Stimulated activated effector memory CD8-positive, alpha-beta T cell treated with anti-CD3 and anti-CD28 coated beads, Interleukin-12 subunit alpha, Interleukin-12 subunit beta, amount 100 ng/mL, for 72 hours (primary cell): Measurements from ENCODE around the gene TTBK1.

Source experiments
- ATAC-seq: fragments of 150-1000 bp; cut with Tn5 transposase; 2 replicates; pipeline ENCODE4 v1.10.0; 2021
- DNase-seq, 2 donors: peaks; one replicate each; pipeline ENCODE4 v3.0.0; 2021 to 2022; ENCODE audit warnings: low spot score in 2 of 2
- H3K27ac Mint-ChIP-seq: one replicate; pipeline ENCODE4 v1.8.0; 2022; ENCODE audit warnings: mild to moderate bottlenecking, mixed read lengths
- H3K36me3 Mint-ChIP-seq: one replicate; pipeline ENCODE4 v1.8.0; 2022; ENCODE audit warnings: mild to moderate bottlenecking, mixed read lengths
- H3K4me1 Mint-ChIP-seq: one replicate; pipeline ENCODE4 v1.8.0; 2022; ENCODE audit warnings: mixed read lengths
- H3K4me3 Mint-ChIP-seq: one replicate; pipeline ENCODE4 v1.8.0; 2022; ENCODE audit warnings: mild to moderate bottlenecking, mixed read lengths
- H3K9me3 Mint-ChIP-seq: one replicate; pipeline ENCODE4 v1.8.0; 2022; ENCODE audit warnings: mixed read lengths

TTBK1 gene

GRCh38 chr6:43242908-43243663, at the start of gene TTBK1:
TSS of gene TTBK1 (plus strand) at chr6:43243481. CDS start at chr6:43246661, 3,180 bp downstream.
- Mint-ChIP-seq H3K4me3 (no peak within 1 kb of the TSS), H3K36me3 (no peaks in the 10 kb centered on the region), H3K4me1 (peaks cover 12% of the 10 kb centered on the region), H3K27ac (no peak within 1 kb of the TSS), H3K9me3 (peaks cover 5% of the 10 kb centered on the region)
- peak; percentile 11 for ATAC-seq
- DNase-seq = no peak

DNA sequence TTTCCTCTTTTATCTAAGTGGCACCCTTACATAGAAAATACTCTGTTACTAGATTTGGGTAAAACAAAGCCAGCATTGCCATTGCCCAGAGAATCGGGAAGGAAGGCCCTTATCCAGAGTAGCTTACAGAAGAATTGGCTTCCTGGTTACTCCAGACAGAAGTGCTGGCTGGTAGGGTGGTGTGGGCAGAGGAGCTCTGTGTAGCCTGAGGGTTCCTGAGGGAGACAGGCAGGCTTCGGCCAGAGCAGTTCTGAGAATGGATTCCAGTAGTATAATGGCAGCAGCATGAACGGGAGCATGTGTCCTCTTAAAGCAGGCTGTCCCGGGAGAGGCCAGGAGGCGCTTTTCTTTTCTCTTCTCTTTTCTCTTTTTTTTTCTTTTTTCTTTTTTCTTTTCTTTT, 49.4 kb upstream of the TTBK1 start:
- Mint-ChIP-seq H3K36me3 (peaks cover 79% of the 10 kb centered on the region), H3K27ac (no peak overlapping the region), H3K4me1 (peaks cover 9% of the 10 kb centered on the region), H3K9me3 (no peaks in the 10 kb centered on the region), H3K4me3 (no peak overlapping the region)
- ATAC-seq (no peak), DNase-seq (no peak)

DNA sequence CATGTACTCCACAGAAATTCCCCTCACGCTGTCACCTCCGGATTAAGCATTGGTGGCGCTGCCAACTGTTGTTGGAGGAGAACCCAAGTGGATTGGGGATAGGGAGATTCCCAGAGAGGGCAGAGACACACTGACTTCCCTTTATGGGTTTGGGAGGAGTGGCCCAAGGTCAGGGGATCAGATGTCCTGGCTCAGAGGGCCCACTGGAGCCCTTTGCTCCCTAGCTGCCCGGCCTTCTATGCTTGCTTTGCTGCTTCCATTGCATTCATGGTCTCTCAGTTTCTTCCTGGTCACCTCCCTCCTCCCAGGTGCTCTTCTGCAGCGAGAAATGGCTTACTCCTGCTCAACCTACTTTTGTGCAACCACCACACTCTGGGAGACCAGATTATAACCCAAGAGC, 46.9 kb upstream of the TTBK1 start:
- Mint-ChIP-seq H3K4me1 (peaks cover 9% of the 10 kb centered on the region), H3K4me3 (no peak overlapping the region), H3K9me3 (no peaks in the 10 kb centered on the region), H3K27ac (peak overlapping the region; percentile 68), H3K36me3 (peaks cover 57% of the 10 kb centered on the region)
- ATAC-seq = no peak
- no peak for DNase-seq

DNA sequence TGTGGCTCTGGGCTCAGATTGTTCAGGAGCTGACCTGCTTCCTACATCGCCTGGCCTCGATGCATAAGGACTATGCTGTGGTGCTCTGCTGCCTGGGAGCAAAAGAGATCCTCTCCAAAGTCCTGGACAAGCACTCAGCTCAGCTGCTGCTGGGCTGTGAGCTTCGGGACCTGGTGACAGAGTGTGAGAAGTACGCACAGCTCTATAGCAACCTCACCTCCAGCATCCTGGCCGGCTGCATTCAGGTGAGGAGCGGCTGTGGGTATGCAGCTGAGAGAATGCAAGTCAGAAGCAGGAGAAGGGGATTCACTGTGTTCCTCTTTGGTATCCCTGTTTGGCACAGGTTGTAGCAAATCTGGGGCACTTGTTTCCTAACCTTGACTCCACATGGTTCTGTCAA, 43.4 kb upstream of the TTBK1 start:
- H3K9me3 Mint-ChIP-seq = no peaks in the 10 kb centered on the region
- ATAC-seq (no peak), DNase-seq (no peak)
- no peak overlapping the region for H3K4me3 Mint-ChIP-seq
- H3K27ac Mint-ChIP-seq = peak overlapping the region; percentile 66
- no peaks in the 10 kb centered on the region for H3K4me1 Mint-ChIP-seq
- peaks cover 33% of the 10 kb centered on the region for H3K36me3 Mint-ChIP-seq

DNA sequence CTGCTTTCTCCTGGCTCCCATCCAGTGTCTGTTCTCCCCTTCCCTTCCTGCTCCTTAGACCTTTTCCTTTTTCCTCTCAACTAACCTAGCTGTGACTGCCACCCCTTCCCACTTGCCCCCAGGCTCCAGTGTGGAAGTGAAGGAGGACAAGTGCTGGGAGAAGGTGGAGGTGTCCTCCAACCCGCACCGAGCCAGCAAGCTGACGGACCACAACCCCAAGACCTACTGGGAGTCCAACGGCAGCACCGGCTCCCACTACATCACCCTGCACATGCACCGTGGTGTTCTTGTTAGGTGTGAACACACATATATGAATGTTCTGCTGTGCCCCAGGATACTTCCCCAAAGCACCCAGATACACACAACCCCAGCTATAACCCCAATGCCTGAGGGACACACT, 42.7 kb upstream of the TTBK1 start:
- ATAC-seq (no peak), DNase-seq (no peak)
- Mint-ChIP-seq H3K4me3 (no peak overlapping the region), H3K36me3 (peaks cover 33% of the 10 kb centered on the region), H3K4me1 (no peaks in the 10 kb centered on the region), H3K27ac (peak overlapping the region; percentile 66), H3K9me3 (no peaks in the 10 kb centered on the region)

- no peak for ATAC-seq
- DNase-seq = no peak
- H3K4me1 Mint-ChIP-seq = no peaks in the 10 kb centered on the region
- H3K9me3 Mint-ChIP-seq = no peaks in the 10 kb centered on the region
- peaks cover 36% of the 10 kb centered on the region for H3K36me3 Mint-ChIP-seq
- no peak overlapping the region for H3K4me3 Mint-ChIP-seq
- H3K27ac Mint-ChIP-seq = peak overlapping the region; percentile 66
These were observed 40.8 kb upstream of the TTBK1 start for GRCh38 chr6:43202451-43202850.

- H3K4me1 Mint-ChIP-seq = no peaks in the 10 kb centered on the region
- ATAC-seq (no peak), DNase-seq (no peak)
- H3K9me3 Mint-ChIP-seq = no peaks in the 10 kb centered on the region
- H3K36me3 Mint-ChIP-seq = peaks cover 29% of the 10 kb centered on the region
- H3K4me3 Mint-ChIP-seq = no peak overlapping the region
- no peak overlapping the region for H3K27ac Mint-ChIP-seq
These were observed 40.1 kb upstream of the TTBK1 start for GRCh38 chr6:43203029-43203717.

- Mint-ChIP-seq H3K4me3 (no peak overlapping the region), H3K4me1 (no peaks in the 10 kb centered on the region), H3K36me3 (peaks cover 25% of the 10 kb centered on the region), H3K9me3 (no peaks in the 10 kb centered on the region), H3K27ac (peak overlapping the region; percentile 58)
- ATAC-seq (no peak), DNase-seq (no peak)
These were observed 39.6 kb upstream of the TTBK1 start for GRCh38 chr6:43203718-43204095.

DNA sequence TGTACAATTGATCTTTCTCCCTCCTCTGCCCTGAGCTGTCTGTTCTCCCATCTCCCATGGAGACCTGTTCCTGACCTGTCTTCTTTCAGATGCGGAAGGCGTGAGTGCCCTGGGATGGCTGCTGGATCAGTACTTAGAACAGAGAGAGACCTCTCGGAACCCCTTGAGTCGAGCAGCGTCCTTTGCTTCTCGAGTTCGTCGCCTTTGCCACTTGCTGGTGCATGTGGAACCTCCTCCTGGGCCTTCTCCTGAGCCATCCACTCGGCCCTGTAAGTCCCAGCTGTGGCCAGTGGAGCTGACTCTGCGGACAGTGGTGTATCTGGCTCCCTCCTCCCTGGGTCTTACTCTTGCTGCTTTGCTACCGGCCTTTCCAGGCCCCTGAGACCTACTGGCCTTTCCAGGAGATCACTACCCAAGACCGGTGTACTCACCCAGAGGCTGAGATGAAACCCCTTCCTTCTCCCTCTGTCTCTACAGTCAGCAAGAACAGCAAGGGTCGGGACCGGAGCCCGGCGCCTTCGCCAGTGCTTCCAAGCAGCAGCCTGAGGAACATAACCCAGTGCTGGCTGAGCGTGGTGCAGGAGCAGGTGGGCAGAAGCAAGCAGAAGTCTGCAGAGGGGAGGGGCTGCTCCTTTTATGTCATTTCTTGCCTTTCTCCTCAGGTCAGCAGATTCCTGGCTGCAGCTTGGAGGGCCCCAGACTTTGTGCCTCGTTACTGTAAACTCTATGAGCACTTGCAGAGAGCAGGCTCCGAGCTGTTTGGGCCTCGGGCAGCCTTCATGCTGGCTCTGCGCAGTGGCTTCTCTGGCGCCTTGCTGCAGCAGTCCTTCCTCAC, 38.8 kb upstream of the TTBK1 start:
- no peak overlapping the region for H3K4me3 Mint-ChIP-seq
- H3K9me3 Mint-ChIP-seq = no peaks in the 10 kb centered on the region
- H3K4me1 Mint-ChIP-seq = no peaks in the 10 kb centered on the region
- DNase-seq = no peak
- H3K27ac Mint-ChIP-seq = peak overlapping the region; percentile 58
- ATAC-seq = no peak
- peaks cover 21% of the 10 kb centered on the region for H3K36me3 Mint-ChIP-seq

DNA sequence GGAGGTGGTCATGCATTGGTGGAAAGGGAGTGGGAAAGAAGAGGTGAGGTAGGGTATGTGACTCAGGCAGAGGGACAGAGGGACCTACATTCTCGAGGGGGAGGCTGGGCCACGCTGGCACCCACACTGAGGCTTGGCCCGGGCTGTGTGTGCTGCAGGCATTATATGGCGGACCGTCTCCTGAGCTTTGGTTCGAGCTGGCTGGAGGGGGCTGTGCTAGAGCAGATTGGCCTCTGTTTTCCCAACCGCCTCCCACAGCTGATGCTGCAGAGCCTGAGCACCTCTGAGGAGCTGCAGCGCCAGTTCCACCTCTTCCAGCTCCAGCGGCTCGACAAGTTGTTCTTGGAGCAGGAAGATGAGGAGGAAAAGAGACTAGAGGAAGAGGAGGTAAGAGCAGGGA, 37.4 kb upstream of the TTBK1 start:
- no peaks in the 10 kb centered on the region for H3K9me3 Mint-ChIP-seq
- H3K27ac Mint-ChIP-seq = peak overlapping the region; percentile 35
- H3K36me3 Mint-ChIP-seq = peaks cover 24% of the 10 kb centered on the region

DNA sequence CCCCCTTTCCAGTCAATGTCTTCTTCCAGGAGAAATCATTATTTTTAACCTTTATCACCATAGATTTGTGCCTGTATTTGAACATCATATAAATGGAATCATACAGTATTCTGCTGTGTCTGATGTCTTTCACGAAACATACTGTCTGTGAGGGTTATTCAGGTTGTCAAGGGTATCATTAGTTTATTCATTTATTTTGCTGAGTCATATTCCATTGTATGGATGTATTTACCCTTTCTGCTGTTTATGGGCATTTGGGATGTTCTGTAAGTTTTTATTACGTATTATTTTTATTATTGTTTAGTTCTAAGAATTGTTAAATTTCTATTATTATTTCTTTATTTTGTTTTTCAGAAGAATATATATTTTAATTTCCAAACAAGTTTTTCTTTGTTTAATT, 36.0 kb upstream of the TTBK1 start:
- ATAC-seq (no peak), DNase-seq (no peak)
- Mint-ChIP-seq H3K9me3 (no peaks in the 10 kb centered on the region), H3K4me3 (no peak overlapping the region), H3K36me3 (peaks cover 27% of the 10 kb centered on the region), H3K27ac (no peak overlapping the region), H3K4me1 (no peaks in the 10 kb centered on the region)

More for the DNA sequence above, 37.4 kb upstream of the TTBK1 start:
- DNase-seq (no peak), ATAC-seq (no peak)
- no peak overlapping the region for H3K4me3 Mint-ChIP-seq
- no peaks in the 10 kb centered on the region for H3K4me1 Mint-ChIP-seq

- H3K9me3 Mint-ChIP-seq = no peaks in the 10 kb centered on the region
- ATAC-seq = no peak
- no peaks in the 10 kb centered on the region for H3K4me1 Mint-ChIP-seq
- no peak overlapping the region for H3K4me3 Mint-ChIP-seq
- no peak for DNase-seq
- no peak overlapping the region for H3K27ac Mint-ChIP-seq
- peaks cover 15% of the 10 kb centered on the region for H3K36me3 Mint-ChIP-seq
These were observed 31.3 kb upstream of the TTBK1 start for GRCh38 chr6:43211955-43212354.

DNA sequence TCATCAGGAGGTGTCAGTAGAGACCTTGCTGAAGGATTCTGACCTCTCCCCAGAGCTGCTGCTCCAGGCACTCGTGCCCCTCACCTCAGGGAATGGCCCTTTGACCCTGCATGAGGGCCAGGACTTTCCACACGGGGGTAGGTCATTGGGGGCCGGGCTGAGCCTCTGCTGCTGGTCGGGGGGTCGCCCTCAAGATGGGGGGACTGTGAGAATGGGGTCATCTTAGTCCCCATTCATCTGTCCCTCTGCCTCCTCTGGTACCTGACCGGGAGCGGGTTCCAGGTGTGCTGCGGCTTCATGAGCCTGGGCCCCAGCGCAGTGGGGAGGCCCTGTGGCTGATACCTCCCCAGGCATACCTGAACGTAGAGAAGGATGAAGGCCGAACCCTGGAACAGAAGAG, 29.9 kb upstream of the TTBK1 start:
- ATAC-seq = no peak
- no peak for DNase-seq
- Mint-ChIP-seq H3K4me1 (no peaks in the 10 kb centered on the region), H3K27ac (no peak overlapping the region), H3K4me3 (no peak overlapping the region), H3K9me3 (no peaks in the 10 kb centered on the region), H3K36me3 (peaks cover 30% of the 10 kb centered on the region)

DNA sequence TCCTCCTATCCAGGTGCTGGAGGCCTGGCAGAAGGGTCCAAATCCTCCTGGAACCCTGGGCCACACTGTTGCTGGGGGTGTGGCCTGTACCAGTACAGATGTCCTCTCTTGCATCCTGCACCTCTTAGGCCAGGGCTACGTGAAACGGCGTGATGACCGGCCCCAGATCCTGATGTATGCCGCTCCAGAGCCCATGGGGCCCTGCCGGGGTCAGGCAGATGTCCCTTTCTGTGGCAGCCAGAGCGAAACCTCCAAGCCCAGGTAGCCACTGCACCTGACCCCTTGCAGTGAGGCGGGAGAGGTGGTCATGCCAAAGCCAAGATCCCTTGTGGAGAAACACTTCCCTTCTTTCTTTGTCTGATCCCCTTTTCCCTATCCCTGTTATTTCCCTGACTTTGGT, 28.2 kb upstream of the TTBK1 start:
- peak overlapping the region; percentile 34 for H3K27ac Mint-ChIP-seq
- H3K36me3 Mint-ChIP-seq = peaks cover 33% of the 10 kb centered on the region

DNA sequence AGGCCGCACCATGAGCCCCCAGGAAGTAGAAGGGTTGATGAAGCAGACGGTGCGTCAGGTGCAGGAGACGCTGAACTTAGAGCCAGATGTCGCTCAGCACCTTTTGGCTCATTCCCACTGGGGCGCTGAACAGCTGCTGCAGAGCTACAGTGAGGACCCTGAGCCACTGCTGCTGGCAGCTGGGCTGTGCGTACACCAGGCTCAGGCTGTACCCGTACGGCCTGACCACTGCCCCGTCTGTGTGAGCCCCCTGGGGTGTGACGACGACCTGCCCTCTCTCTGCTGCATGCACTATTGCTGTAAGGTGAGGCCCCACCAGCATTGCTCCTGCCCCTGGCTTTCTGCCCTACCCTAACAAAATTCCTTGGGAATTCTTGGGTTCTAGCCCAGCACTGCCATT, 27.1 kb upstream of the TTBK1 start:
- no peak for DNase-seq
- H3K27ac Mint-ChIP-seq = peak overlapping the region; percentile 34
- H3K4me3 Mint-ChIP-seq = no peak overlapping the region
- no peaks in the 10 kb centered on the region for H3K9me3 Mint-ChIP-seq
- H3K4me1 Mint-ChIP-seq = peaks cover 9% of the 10 kb centered on the region
- ATAC-seq = peak; percentile 17
- H3K36me3 Mint-ChIP-seq = peaks cover 35% of the 10 kb centered on the region

More for the DNA sequence above, 28.2 kb upstream of the TTBK1 start:
- ATAC-seq = no peak
- Mint-ChIP-seq H3K4me1 (peaks cover 5% of the 10 kb centered on the region), H3K4me3 (no peak overlapping the region), H3K9me3 (no peaks in the 10 kb centered on the region)
- DNase-seq = no peak
